ENCODE data around the gene UGP2. TPM values are rescaled to one million over a fixed set of nuclear protein-coding genes. Genes with fewer than 3 reads are reported as not detected.
A peak's percentile ranks its signal among the peaks of the same experiment; 100 is the strongest.

Gene UGP2
- polyA plus RNA-seq, 3 donors: 22.3 to 71.8 (median 49.9) TPM

DNA sequence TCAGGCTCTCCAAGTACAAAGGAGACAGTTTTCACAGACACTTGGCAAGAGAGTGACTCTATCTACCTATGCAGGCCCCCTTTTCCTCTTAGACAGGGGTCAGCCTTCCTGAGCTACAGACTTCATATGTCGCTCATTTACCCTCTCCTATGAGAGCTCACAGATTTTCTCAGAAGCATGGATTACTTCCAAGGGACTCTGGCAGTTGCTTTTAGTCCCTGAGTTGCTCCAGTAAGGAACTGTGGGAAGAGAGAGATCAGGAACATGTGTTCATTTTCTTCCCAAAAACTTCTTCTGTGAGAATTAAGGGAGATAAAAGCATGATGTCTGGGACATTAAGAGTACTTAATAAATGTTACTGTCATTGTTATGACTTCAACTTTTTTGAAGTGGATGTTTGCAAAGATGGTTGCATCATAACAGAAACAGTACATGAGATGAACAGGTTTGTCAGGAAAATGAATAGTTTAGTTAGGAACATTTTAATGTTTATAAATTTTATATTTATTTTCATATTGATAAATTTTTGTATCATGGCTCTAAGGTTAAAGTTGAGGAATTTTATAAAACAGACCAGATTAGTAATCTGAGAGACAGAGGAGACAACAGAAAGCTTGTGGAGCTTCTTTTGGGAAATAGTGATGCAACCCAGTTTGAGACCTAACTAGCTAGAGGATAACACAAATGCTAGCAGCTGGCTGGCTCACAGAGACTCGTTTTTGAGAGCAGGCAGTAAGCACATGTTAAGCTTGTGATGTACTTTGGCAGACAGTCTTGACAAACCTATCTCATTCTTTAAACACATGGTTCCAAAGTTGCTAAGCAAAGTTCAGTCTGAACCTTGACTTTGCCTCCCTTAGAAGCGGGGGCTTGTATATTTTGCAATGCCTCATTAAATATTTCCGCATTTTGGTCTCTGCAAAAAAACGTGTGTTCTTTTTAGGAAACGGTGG, 21.7 kb upstream of the UGP2 start:
- no peak overlapping the region for H3K27ac Mint-ChIP-seq
- H3K4me3 ChIP-seq (replicated peaks in 1 of 3; ENCODE audit: low read depth in 2 of 3, low read length in 3 of 3): peak overlapping the region in 1 of 3 experiments; percentile 22
- no peaks in the 10 kb centered on the region for H3K36me3 ChIP-seq (replicated peaks in 1 of 2; ENCODE audit: control insufficient read depth in 1 of 2, insufficient read depth in 2 of 2, low read length in 2 of 2)
- peak overlapping the region in 1 of 2 donors; percentile 30 for H3K4me3 Mint-ChIP-seq
- no peak overlapping the region for H3K27ac ChIP-seq (ENCODE audit: low read depth in 1 of 2, low read length in 2 of 2)
- H3K4me1 Mint-ChIP-seq: peaks cover 16% of the 10 kb centered on the region
- no peaks in the 10 kb centered on the region for H3K36me3 Mint-ChIP-seq
- DNase-seq: peak; percentile 4 to 17 (median 13)
- H3K4me2 ChIP-seq (replicated peaks; ENCODE audit: extremely low read depth, low read length, poor library complexity, severe bottlenecking): peak overlapping the region; percentile 38
- peaks cover 10% of the 10 kb centered on the region in 2 donors for H3K4me1 ChIP-seq (ENCODE audit: control insufficient read depth in 1 of 2, insufficient read depth in 2 of 2, low read length in 2 of 2)
- TF ChIP-seq, protein P1, sequence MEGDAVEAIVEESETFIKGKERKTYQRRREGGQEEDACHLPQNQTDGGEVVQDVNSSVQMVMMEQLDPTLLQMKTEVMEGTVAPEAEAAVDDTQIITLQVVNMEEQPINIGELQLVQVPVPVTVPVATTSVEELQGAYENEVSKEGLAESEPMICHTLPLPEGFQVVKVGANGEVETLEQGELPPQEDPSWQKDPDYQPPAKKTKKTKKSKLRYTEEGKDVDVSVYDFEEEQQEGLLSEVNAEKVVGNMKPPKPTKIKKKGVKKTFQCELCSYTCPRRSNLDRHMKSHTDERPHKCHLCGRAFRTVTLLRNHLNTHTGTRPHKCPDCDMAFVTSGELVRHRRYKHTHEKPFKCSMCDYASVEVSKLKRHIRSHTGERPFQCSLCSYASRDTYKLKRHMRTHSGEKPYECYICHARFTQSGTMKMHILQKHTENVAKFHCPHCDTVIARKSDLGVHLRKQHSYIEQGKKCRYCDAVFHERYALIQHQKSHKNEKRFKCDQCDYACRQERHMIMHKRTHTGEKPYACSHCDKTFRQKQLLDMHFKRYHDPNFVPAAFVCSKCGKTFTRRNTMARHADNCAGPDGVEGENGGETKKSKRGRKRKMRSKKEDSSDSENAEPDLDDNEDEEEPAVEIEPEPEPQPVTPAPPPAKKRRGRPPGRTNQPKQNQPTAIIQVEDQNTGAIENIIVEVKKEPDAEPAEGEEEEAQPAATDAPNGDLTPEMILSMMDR (IDR thresholded peaks at IDR 0.05): no peak
- H3K79me2 ChIP-seq (ENCODE audit: insufficient read depth, low read length): no peaks in the 10 kb centered on the region
- peaks cover 0 to 3% of the 10 kb centered on the region in 2 donors for H3K9me3 ChIP-seq (replicated peaks in 1 of 2; ENCODE audit: control insufficient read depth in 1 of 2, insufficient read depth in 1 of 2, low read length in 2 of 2)
- no peaks in the 10 kb centered on the region for H3K27me3 ChIP-seq (ENCODE audit: control insufficient read depth in 2 of 2, insufficient read depth in 2 of 2, low read length in 2 of 2)
- H2AFZ ChIP-seq (ENCODE audit: insufficient read depth, low read depth, low read length, poor library complexity, severe bottlenecking): peak overlapping the region; percentile 61
- intact Hi-C loops (cut with micrococcal nuclease): no loop called here
- WGBS (ENCODE audit: insufficient coverage): no CpG with 5 or more reads among the region's 6 CpGs
- no peak overlapping the region for H3K9ac ChIP-seq (ENCODE audit: insufficient read depth, low read length, poor library complexity, severe bottlenecking)
- no peaks in the 10 kb centered on the region for H4K20me1 ChIP-seq (ENCODE audit: insufficient read depth, low read length)
- peaks cover 0 to 5% (median 0%) of the 10 kb centered on the region in 3 donors for H3K27me3 Mint-ChIP-seq (ENCODE audit: low read depth in 3 of 3)
- peaks cover 0 to 10% (median 6%) of the 10 kb centered on the region in 7 donors for H3K9me3 Mint-ChIP-seq

DNA sequence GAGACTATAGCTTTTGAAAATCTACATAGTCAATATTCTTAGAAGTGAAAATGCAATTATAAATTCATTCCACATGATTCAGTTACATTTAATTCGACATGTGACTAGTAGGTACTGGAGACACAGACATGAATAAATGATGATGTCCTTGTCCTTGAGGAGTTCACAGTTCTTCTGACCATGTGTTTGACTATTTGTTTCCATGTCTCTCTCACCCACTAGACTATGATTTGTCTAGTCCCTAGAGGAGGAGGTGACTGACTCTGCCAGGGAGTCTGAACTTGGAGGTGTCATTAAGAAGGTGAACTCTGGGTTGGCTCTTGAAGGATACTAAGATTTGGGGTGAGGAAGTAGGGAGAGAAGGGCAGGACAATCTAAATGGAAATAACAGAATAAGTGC, 20.7 kb upstream of the UGP2 start:
- Histone ChIP-seq H3K9me3 (replicated peaks in 1 of 2; ENCODE audit: control insufficient read depth in 1 of 2, insufficient read depth in 1 of 2, low read length in 2 of 2) (peaks cover 0 to 3% of the 10 kb centered on the region in 2 donors), H3K4me2 (replicated peaks; ENCODE audit: extremely low read depth, low read length, poor library complexity, severe bottlenecking) (no peak overlapping the region), H3K27ac (ENCODE audit: low read depth in 1 of 2, low read length in 2 of 2) (no peak overlapping the region), H3K36me3 (replicated peaks in 1 of 2; ENCODE audit: control insufficient read depth in 1 of 2, insufficient read depth in 2 of 2, low read length in 2 of 2) (no peaks in the 10 kb centered on the region), H3K9ac (ENCODE audit: insufficient read depth, low read length, poor library complexity, severe bottlenecking) (no peak overlapping the region), H2AFZ (ENCODE audit: insufficient read depth, low read depth, low read length, poor library complexity, severe bottlenecking) (no peak overlapping the region), H3K4me3 (replicated peaks in 1 of 3; ENCODE audit: low read depth in 2 of 3, low read length in 3 of 3) (no peak overlapping the region), H4K20me1 (ENCODE audit: insufficient read depth, low read length) (no peaks in the 10 kb centered on the region), H3K4me1 (ENCODE audit: control insufficient read depth in 1 of 2, insufficient read depth in 2 of 2, low read length in 2 of 2) (peaks cover 10% of the 10 kb centered on the region in 2 donors), H3K79me2 (ENCODE audit: insufficient read depth, low read length) (no peaks in the 10 kb centered on the region), H3K27me3 (ENCODE audit: control insufficient read depth in 2 of 2, insufficient read depth in 2 of 2, low read length in 2 of 2) (no peaks in the 10 kb centered on the region)
- no CpG with 5 or more reads among the region's 1 CpG for WGBS (ENCODE audit: insufficient coverage)
- peaks cover 0 to 5% (median 0%) of the 10 kb centered on the region in 3 donors for H3K27me3 Mint-ChIP-seq (ENCODE audit: low read depth in 3 of 3)
- no peak overlapping the region for H3K4me3 Mint-ChIP-seq
- no peak for DNase-seq
- peaks cover 0 to 10% (median 6%) of the 10 kb centered on the region in 7 donors for H3K9me3 Mint-ChIP-seq
- TF ChIP-seq, protein P1 (IDR thresholded peaks at IDR 0.05): no peak
- H3K4me1 Mint-ChIP-seq: peaks cover 15% of the 10 kb centered on the region
- no peaks in the 10 kb centered on the region for H3K36me3 Mint-ChIP-seq
- intact Hi-C loops (cut with micrococcal nuclease): no loop called here
- peak overlapping the region in 2 of 7 donors; percentile 25 to 33 for H3K27ac Mint-ChIP-seq
